ENCODE data around the gene CENPM. TPM values are rescaled to one million over a fixed set of nuclear protein-coding genes. Genes with fewer than 3 reads are reported as not detected.

CENPM gene
- polyA plus RNA-seq, 1 of the 3 experiments (the other 2 are of a cell fraction), result 15.6 TPM

DNA sequence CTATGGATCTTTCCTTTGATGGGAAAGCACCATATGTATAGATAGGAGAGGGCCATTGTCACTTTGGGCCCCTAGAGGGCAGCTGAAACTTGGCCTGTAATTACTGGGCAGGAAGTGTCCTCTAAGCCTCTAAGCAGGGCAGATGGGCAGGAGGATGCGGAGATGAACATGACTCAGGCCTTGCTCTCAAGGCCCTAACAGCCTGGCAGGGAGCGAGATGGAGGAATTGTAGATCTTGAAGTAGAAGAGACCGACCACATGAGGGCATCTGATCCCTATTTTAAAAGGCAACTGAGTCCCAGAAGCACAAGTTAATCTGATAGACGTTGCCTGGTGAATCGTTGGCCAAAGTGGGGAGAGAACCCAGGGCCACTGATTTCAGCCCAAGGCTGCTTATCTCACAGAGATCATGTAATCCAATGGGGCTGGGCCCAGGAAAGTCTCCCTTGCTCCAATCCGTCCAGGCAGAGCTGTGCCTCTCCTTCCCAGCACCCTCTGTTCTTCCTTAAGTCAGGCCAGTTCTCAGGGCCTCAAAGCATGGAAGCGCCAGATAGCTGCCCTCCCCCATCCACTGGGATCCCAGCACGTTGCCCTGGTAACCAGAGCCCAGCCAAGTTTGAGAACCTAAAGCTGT, 19.8 kb upstream of the CENPM start:
- peaks cover 0 to 10% of the 10 kb centered on the region in 2 experiments; a peak in 1 of 4 replicates for H3K4me1 ChIP-seq (ENCODE audit: control insufficient read depth in 1 of 2, insufficient read depth in 2 of 2, low read depth in 1 of 2, low read length in 1 of 2)
- H3K36me3 ChIP-seq (replicated peaks in 1 of 2; ENCODE audit: control insufficient read depth in 1 of 2, insufficient read depth in 2 of 2, low read length in 1 of 2), result no peaks in the 10 kb centered on the region
- no peaks in the 10 kb centered on the region for H3K27me3 ChIP-seq (ENCODE audit: insufficient read depth)
- H3K9me2 ChIP-seq, result no peaks in the 10 kb centered on the region
- no peaks in the 10 kb centered on the region for H3F3A ChIP-seq (replicated peaks; ENCODE audit: insufficient read depth)
- H3K79me2 ChIP-seq (ENCODE audit: insufficient read depth), result no peaks in the 10 kb centered on the region
- DNase-seq, result peak; percentile 23
- WGBS (ENCODE audit: low lambda C conversion rate), result 59% methylated on average over 8 of the region's 8 CpGs
- H4K20me1 ChIP-seq (ENCODE audit: insufficient read depth), result no peaks in the 10 kb centered on the region
- TF ChIP-seq RAD21 (IDR thresholded peaks at IDR 0.05; ENCODE audit: low read length), result peak; percentile 51
- TF ChIP-seq, protein P1, sequence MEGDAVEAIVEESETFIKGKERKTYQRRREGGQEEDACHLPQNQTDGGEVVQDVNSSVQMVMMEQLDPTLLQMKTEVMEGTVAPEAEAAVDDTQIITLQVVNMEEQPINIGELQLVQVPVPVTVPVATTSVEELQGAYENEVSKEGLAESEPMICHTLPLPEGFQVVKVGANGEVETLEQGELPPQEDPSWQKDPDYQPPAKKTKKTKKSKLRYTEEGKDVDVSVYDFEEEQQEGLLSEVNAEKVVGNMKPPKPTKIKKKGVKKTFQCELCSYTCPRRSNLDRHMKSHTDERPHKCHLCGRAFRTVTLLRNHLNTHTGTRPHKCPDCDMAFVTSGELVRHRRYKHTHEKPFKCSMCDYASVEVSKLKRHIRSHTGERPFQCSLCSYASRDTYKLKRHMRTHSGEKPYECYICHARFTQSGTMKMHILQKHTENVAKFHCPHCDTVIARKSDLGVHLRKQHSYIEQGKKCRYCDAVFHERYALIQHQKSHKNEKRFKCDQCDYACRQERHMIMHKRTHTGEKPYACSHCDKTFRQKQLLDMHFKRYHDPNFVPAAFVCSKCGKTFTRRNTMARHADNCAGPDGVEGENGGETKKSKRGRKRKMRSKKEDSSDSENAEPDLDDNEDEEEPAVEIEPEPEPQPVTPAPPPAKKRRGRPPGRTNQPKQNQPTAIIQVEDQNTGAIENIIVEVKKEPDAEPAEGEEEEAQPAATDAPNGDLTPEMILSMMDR (IDR thresholded peaks at IDR 0.05), result peak; percentile 20; the same call in 1 of the 2 replicates
- no peak for TF ChIP-seq TEAD4 (IDR thresholded peaks at IDR 0.05; ENCODE audit: borderline replicate concordance, insufficient read depth)
- TF ChIP-seq MXI1 (IDR thresholded peaks at IDR 0.05; ENCODE audit: low read depth, low read length), result no peak
- H3K4me3 ChIP-seq (ENCODE audit: low read depth in 2 of 2, low read length in 1 of 2), result no peak overlapping the region
- POLR2A ChIA-PET, result no interaction called here
- no peak overlapping the region; a peak in 1 of 4 replicates for H3K27ac ChIP-seq (ENCODE audit: low read depth in 2 of 2, low read length in 1 of 2)
- no peaks in the 10 kb centered on the region for H3K9me3 ChIP-seq
- H2AFZ ChIP-seq (ENCODE audit: low read depth), result no peak overlapping the region
- no peak overlapping the region for H3K9ac ChIP-seq
- CTCF ChIA-PET, result interaction anchor here (1.2 to 1.8 kb wide), 2 partner anchors 14 to 15 kb away, joined by 4 to 6 read pairs; no protein-coding TSS in a partner anchor
- H3K4me2 ChIP-seq, result no peak overlapping the region

GRCh38 chr22:41966225-41966606, 19.3 kb upstream of the CENPM start:
- H3K9ac ChIP-seq, result no peak overlapping the region
- TF ChIP-seq ELF1 (IDR thresholded peaks at IDR 0.05) (no peak), TAF1 (IDR thresholded peaks at IDR 0.05; ENCODE audit: borderline replicate concordance, low read depth, low read length) (no peak), NFIC (IDR thresholded peaks at IDR 0.05; ENCODE audit: borderline replicate concordance) (no peak), MXI1 (IDR thresholded peaks at IDR 0.05; ENCODE audit: low read depth, low read length) (no peak), TCF12 (IDR thresholded peaks at IDR 0.05) (no peak), NRF1 (IDR thresholded peaks at IDR 0.05; ENCODE audit: low read depth, low read length) (no peak), GATA2 (CRISPR knock-in tag; IDR thresholded peaks at IDR 0.05) (no peak), RXRA (IDR thresholded peaks at IDR 0.05; ENCODE audit: borderline replicate concordance, low read depth) (no peak)
- H4K20me1 ChIP-seq (ENCODE audit: insufficient read depth), result no peaks in the 10 kb centered on the region
- H3K79me2 ChIP-seq (ENCODE audit: insufficient read depth), result no peaks in the 10 kb centered on the region
- no peaks in the 10 kb centered on the region for H3K36me3 ChIP-seq (replicated peaks in 1 of 2; ENCODE audit: control insufficient read depth in 1 of 2, insufficient read depth in 2 of 2, low read length in 1 of 2)
- no peak overlapping the region for H3K27ac ChIP-seq (ENCODE audit: low read depth in 2 of 2, low read length in 1 of 2)
- H3K27me3 ChIP-seq (ENCODE audit: insufficient read depth), result no peaks in the 10 kb centered on the region
- H3K4me2 ChIP-seq, result no peak overlapping the region
- ChIA-PET CTCF (interaction anchor here (1.2 to 1.8 kb wide), 2 partner anchors 13 to 15 kb away, joined by 4 to 6 read pairs; no protein-coding TSS in a partner anchor), POLR2A (interaction anchor here (0.6 kb wide), 1 partner anchor 284 kb away, joined by 3 read pairs; no protein-coding TSS in a partner anchor)
- WGBS (ENCODE audit: low lambda C conversion rate), result 81% methylated on average over 2 of the region's 2 CpGs
- no peak for DNase-seq
- H2AFZ ChIP-seq (ENCODE audit: low read depth), result no peak overlapping the region
- no peaks in the 10 kb centered on the region for H3K9me3 ChIP-seq
- no peaks in the 10 kb centered on the region for H3K9me2 ChIP-seq
- H3K4me3 ChIP-seq (ENCODE audit: low read depth in 2 of 2, low read length in 1 of 2), result no peak overlapping the region
- H3F3A ChIP-seq (replicated peaks; ENCODE audit: insufficient read depth), result no peaks in the 10 kb centered on the region
- H3K4me1 ChIP-seq (ENCODE audit: control insufficient read depth in 1 of 2, insufficient read depth in 2 of 2, low read depth in 1 of 2, low read length in 1 of 2), result peaks cover 0 to 10% of the 10 kb centered on the region in 2 experiments; a peak in 1 of 4 replicates
